Measurements from ENCODE around the gene CPEB4. TPM values are rescaled to one million over a fixed set of nuclear protein-coding genes. Genes with fewer than 3 reads are reported as not detected.

The CPEB4 gene
- total and polyA plus RNA-seq, 2 of the 8 experiments (the other 6 are each of a cell fraction or from before 2014, with no cell fraction given): 8.4 to 13.4 TPM

DNA sequence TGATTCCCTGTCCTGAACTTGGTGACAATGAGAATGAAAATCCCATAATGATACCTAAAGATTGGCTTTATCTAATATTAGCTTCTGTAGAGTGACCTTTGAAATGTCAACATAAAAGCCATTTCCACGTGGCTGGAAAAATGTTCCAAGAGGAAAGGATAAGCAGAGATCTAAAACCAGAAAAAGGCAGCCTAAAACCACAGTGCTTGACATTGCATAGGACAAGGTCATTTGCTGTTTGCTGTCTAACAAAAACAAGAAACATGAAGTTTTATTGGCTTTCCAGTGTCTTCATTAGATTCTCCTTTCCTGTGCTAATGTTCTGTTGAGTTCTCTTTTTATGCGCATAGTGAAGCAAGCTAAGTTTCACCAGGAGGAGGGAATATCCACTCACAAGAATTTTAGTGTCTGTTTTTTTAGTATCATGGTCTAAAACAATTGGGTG, 44.6 kb downstream of the CPEB4 start:
- Histone ChIP-seq H4K8ac (ENCODE audit: extremely low read depth, insufficient read depth, low read length) (no peak overlapping the region), H4K5ac (ENCODE audit: insufficient read length, low read depth, low read length) (no peak overlapping the region), H3K79me2 (ENCODE audit: control insufficient read depth in 1 of 2, insufficient read depth in 2 of 2, low read length in 2 of 2) (no peaks in the 10 kb centered on the region), H3K36me3 (ENCODE audit: control insufficient read depth in 2 of 4, insufficient read depth in 4 of 4, low read length in 3 of 4) (no peaks in the 10 kb centered on the region), H2BK20ac (ENCODE audit: low read length) (no peak overlapping the region), H2BK5ac (ENCODE audit: low read depth, low read length) (no peak overlapping the region), H3K4me1 (replicated peaks in 1 of 4; ENCODE audit: control insufficient read depth in 3 of 4, insufficient read depth in 4 of 4, low read length in 3 of 4) (peaks cover 0 to 3% (median 0%) of the 10 kb centered on the region in 4 experiments; a peak in 2 of 7 replicates), H3K9me3 (ENCODE audit: insufficient read depth in 2 of 2, low read depth in 1 of 2, low read length in 1 of 2) (no peaks in the 10 kb centered on the region), H4K20me1 (replicated peaks in 1 of 2; ENCODE audit: control insufficient read depth in 1 of 2, insufficient read depth in 2 of 2, low read length in 2 of 2) (no peaks in the 10 kb centered on the region), H3K9ac (replicated peaks in 1 of 4; ENCODE audit: extremely low read depth in 1 of 4, low read depth in 3 of 4, low read length in 3 of 4) (no peak overlapping the region), H3K23ac (ENCODE audit: insufficient read length) (no peak overlapping the region), H3K23me2 (ENCODE audit: low read depth, low read length) (no peaks in the 10 kb centered on the region), H3K4me3 (ENCODE audit: extremely low read depth in 1 of 4, insufficient read depth in 2 of 4, low read depth in 3 of 4, low read length in 4 of 4) (no peak overlapping the region), H3K27ac (ENCODE audit: low read depth, low read length) (no peak overlapping the region), H3K27me3 (replicated peaks in 1 of 4; ENCODE audit: control insufficient read depth in 3 of 4, extremely low read depth in 1 of 4, insufficient read depth in 3 of 4, low read length in 3 of 4) (no peaks in the 10 kb centered on the region), H3K4me2 (ENCODE audit: insufficient read depth in 1 of 2, low read depth in 2 of 2, low read length in 2 of 2) (no peak overlapping the region), H2BK120ac (replicated peaks; ENCODE audit: low read depth, low read length) (no peak overlapping the region), H3K79me1 (ENCODE audit: low read depth, low read length) (no peaks in the 10 kb centered on the region), H2BK15ac (ENCODE audit: low read length) (no peak overlapping the region), H3K14ac (ENCODE audit: insufficient read length) (no peak overlapping the region), H3K56ac (replicated peaks; ENCODE audit: insufficient read length, low read depth, low read length) (no peak overlapping the region), H2AK5ac (ENCODE audit: low read depth, low read length) (no peak overlapping the region), H2BK12ac (ENCODE audit: low read depth, low read length) (no peak overlapping the region), H3K4ac (replicated peaks; ENCODE audit: insufficient read length, low read depth, low read length) (no peak overlapping the region), H3K18ac (ENCODE audit: extremely low read depth, low read length) (no peak overlapping the region), H2AFZ (ENCODE audit: low read length) (no peak overlapping the region), H4K91ac (replicated peaks; ENCODE audit: insufficient read length, low read length) (no peak overlapping the region)
- CTCF ChIA-PET (ENCODE audit: partially characterized antibody): interaction anchor here (1.0 to 2.1 kb wide), 4 partner anchors 9 to 168 kb away, joined by 3 to 5 read pairs (median 4); no protein-coding TSS in a partner anchor
- POLR2A ChIA-PET (ENCODE audit: partially characterized antibody): no interaction called here
- peak; percentile 53; the same call in 1 of the 2 replicates for TF ChIP-seq POU5F1 (IDR thresholded peaks at IDR 0.05; ENCODE audit: low read depth, low read length)
- TF ChIP-seq, protein P1, sequence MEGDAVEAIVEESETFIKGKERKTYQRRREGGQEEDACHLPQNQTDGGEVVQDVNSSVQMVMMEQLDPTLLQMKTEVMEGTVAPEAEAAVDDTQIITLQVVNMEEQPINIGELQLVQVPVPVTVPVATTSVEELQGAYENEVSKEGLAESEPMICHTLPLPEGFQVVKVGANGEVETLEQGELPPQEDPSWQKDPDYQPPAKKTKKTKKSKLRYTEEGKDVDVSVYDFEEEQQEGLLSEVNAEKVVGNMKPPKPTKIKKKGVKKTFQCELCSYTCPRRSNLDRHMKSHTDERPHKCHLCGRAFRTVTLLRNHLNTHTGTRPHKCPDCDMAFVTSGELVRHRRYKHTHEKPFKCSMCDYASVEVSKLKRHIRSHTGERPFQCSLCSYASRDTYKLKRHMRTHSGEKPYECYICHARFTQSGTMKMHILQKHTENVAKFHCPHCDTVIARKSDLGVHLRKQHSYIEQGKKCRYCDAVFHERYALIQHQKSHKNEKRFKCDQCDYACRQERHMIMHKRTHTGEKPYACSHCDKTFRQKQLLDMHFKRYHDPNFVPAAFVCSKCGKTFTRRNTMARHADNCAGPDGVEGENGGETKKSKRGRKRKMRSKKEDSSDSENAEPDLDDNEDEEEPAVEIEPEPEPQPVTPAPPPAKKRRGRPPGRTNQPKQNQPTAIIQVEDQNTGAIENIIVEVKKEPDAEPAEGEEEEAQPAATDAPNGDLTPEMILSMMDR (IDR thresholded peaks at IDR 0.05; ENCODE audit: control extremely low read depth in 1 of 3, insufficient read depth in 1 of 3, low read depth in 1 of 3, low read length in 3 of 3): no peak
- TF ChIP-seq KDM1A (IDR thresholded peaks at IDR 0.05; ENCODE audit: borderline replicate concordance, low read length): no peak
- WGBS, 2 experiments (ENCODE audit: extremely low coverage in 1 of 2, insufficient coverage in 1 of 2, insufficient read length in 1 of 2, insufficient replicate concordance in 2 of 2, low coverage in 1 of 2, low lambda C conversion rate in 2 of 2, missing lambda C conversion rate in 1 of 2): 80% methylated on average over 2 of the region's 2 CpGs; no CpG with 5 or more reads in 1 of the 2 experiments
- DNase-seq (ENCODE audit: low read depth in 1 of 2, low spot score in 2 of 2) (no peak), FAIRE-seq (no peak)

All from H1 (cell line).